GM18526 (cell line): ENCODE data around the gene RAD51B.

Source experiments
- POLR2A ChIP-seq: IDR thresholded peaks from 3 replicates; pipeline ENCODE4 v1.6.1; 2011; ENCODE audit not compliant: insufficient read length; ENCODE audit errors: extremely low read depth

The RAD51B gene

DNA sequence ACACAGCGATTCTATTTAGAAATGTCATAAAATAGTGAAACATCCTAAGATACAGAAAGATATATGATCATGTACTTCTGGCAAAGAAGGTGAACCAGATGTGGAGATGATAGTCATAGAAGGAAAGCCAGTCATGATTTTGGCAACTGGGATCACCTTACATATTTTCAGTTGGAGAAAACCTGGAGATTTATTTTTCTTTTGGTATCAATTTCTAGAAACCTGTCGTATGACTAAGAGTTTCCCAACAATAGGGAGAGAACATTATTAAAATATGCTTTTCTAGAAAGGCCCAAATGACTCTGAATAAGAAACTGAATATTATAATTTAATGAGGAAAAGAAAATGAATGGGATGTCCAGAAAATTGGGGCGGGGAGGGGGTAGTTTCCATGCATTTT lies 576.9 kb downstream of the RAD51B start:
- TF ChIP-seq POLR2A, result no peak

DNA sequence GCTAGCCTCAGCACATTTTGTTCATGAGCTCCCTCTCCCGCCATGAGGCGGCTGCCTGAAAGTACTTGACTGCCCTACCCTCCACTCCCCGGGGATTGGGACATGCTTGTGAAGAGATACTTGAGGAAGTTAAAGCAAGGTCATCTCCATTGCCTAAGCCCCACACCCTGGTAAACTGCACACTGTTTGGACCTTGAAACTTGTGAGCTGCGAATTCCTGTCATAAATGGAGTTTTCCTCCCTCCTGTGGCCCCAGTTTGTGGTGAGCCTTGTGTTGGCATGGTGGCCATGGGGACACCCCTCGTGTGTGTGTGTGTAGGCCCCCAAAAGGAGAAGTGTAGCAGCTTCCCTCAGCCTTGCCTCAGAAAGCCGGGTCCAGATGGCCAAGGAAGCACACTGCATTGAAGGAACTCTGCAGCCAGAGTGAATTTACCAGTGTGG lies 577.8 kb downstream of the RAD51B start:
- TF ChIP-seq POLR2A, result no peak

DNA sequence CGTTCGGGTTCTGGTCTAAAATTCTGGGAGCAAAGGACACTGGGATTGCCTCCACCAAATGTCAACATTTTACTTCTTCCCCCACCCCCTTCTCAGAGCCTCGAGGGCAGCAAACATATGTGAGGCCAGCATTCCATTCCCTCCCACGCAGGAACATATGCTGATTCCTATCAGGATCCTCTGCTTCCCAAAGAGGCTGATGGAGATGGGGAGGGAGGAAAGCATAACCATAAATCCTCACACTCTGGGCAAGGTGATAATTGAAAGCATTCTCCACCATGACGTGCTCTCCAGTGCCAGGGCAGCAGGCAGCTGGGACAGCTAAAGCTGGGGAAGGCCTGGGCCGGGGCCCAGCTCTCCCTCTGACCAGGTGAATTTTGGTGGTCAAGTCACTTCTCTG lies 578.2 kb downstream of the RAD51B start:
- TF ChIP-seq POLR2A, result no peak

DNA sequence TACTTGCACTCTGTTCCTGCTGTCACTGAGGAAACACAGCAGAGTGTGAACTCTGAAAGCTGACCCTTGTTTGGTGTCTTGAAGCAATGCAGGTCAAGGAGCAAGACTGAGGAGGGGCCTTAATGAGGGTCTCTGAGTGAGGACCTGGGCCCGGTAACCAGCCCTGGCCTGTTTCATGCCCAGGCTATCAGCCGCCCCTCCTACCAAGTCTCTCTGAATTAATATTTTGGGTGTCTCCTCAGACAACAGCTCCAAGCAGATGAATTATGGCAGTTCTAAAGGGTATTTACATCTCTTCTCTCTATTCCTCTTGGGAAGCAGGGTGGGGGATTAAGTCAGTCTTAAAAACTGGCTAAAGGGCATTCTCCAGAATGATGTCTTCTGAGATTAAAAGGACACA lies 578.8 kb downstream of the RAD51B start:
- no peak for TF ChIP-seq POLR2A

DNA sequence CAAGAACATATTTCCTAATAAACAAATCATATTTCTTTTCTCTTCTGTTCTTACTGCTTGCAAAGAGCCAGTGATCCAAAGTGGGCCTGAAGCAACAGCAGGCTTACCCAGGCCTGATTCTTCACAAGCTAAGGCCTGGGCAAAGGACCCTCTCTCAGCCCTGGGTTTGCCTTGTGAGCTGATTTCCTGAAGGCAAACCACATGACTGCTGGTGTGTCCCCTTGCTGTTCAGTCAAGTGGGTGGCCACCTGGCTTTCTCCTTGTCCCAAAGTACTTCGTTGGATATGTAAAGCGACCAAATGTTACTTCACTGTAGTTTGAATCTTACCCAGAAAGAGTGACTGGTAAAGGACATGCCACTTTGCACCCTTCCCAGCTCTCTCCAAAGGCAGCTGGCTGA lies 580.4 kb downstream of the RAD51B start:
- no peak for TF ChIP-seq POLR2A

DNA sequence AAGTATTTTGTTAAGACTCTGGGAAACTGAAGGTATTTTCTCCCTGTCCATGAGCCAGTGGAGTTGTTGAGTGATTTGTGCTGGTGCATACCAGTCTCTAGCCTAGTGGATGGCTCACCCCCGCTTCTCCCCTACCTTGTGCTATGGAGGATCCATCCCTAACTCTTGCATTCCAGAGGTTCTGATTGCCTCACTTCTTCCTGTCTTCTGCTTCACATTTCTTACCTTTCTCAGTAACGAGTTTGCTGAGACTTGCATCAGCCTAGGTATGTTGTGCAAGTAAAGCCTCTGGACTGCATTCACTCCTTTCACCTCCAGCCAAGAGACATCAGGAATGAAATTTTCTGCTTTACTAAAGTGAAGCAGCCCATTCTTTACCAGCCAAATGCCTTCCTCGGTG lies 581.7 kb downstream of the RAD51B start:
- TF ChIP-seq POLR2A, result no peak

DNA sequence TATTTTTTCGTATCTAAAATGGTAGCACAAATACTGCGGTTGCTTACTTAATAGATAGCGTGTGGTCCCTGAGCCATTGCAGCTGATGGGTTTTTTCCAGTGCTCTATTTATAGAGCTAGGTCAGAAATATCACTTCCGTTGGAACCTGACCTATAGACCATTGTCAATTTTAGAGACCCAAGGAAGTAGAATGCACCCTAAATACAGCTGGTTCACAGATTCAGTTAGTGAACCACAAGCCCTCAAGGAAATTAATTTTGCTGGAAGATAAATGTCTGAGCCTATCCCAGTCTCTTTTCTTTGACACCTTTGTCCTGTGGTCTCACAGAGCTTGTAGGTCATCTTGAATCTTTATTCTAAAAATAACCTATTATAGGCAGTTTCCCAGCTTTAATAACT lies 582.3 kb downstream of the RAD51B start:
- no peak for TF ChIP-seq POLR2A

DNA sequence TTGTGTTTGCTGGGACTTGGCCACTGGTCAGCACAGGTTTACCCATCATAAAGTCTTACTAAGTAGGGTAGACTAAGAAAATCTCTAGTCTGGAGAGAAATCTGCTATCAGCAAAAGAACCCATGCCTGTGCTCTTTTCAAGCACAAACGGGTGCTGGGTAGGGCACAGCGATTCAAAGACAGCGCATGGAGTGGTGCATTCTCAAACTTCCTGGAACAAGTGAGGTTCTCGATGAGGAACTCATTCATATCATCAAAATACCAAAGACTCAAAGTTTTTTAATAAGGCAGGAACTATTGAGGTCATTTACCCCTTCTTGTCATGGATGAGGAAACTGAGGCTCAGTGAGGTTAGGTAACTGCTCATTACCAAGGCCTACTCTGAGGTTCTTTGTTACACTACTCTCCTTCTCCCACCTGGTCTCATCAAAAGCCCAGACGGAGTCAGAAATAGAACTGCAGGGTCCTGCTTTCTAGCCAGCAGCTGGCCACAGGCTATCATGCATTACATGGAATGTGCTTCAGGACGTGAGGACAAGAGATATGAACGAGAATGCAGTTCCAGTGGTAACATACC lies 583.0 kb downstream of the RAD51B start:
- TF ChIP-seq POLR2A, result no peak

DNA sequence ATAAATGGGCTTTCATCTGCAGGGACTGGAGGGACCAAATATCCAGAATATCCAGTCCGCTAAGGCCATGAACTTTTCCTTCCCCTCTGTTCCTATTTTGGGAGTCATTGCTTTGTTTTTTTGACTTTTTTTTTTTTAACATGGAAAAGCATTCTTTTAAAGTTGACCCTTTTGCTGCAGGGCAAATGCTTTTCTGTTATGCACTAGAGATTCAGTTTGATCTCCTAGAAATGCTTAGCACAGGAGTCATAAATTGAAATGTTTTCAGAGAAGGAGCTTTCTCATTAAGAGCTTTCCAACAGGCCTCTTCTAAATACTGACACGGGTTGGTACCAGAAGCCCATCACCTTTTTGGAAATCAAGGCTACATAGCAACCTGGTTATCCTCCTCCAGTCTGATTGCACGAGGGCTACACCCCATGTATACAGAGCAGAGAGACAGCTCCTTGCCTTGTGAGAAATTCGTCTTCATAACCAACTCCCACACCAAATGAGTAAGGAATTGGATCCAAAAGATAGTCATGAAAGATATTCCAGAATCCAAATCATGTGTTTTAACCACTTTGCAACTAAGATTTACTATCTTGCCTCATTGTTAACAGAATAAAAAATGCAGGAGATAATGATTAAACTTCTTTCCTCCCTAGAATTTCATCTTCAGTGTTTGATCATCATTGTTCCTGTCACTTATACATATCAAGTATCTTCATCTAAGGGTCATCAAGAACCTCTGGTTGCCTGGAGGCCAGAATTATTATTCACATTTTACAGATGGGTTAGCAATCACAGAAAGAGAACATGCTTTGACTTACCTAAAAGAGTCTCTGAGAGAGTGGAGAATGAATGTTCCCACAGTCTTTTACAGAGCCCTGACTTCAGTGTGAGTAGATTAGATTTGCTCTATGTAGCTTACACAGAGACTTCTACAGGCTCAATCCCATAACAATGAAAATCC lies 583.9 kb downstream of the RAD51B start:
- no peak for TF ChIP-seq POLR2A

DNA sequence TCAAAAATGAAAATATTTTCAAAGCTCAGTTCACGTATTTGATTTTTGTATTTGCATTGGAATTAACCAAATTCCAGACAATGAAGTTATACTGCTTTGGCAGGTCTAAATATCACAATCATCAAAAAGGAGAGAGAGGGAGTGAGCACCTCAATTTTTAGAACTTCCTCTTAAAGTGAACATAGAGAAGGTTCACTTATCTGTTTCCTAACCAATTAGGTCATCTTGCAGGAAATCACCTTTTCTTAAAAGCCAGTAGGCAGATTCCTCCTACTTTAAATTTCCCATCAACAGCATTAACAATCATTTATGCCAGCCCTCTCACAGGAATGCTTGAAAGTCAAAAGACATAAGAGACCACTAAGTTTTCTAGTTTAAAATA lies 584.6 kb downstream of the RAD51B start:
- no peak for TF ChIP-seq POLR2A

DNA sequence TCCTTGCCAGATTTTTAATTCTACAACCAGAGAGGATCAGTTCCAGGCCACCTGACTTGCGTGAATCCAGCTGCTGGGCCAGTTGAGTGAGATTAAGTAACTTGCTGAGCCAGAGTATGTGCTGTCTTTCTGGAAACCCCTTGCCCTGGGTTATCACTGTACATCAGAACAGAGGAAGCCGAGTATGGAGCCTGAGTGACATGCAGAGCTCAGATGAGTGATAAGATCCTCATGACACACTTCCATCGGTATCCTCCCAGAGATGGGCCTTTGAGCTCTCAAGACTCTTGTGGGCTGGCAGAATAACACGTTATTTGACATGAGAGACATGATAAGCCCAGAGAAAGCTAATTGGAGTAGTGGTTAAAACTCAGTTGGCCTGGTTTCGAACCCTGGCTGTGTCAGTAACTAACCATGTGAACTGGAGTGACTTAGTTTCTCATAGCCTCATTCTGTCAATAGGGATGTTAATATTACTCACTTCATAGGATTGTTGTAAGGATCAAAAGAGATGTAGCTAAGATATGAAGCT lies 585.1 kb downstream of the RAD51B start:
- TF ChIP-seq POLR2A, result no peak

DNA sequence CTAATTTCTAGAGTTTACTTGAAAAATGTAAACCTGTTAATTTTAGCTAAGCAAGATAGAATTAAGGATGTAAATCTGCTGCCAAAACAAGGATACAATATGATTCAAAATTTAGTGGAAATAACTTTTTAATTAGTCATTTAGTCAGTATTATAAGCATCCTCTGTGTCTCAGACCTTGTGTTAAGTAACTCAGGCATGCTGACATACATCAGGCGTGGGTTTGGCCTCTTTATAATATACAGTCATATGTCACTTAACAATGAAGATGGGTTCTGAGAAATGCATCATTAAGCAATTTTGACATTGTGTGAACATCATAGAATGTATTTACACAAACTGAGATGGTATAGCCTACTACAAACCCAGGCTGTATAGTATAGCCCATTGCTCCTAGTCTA lies 586.4 kb downstream of the RAD51B start:
- TF ChIP-seq POLR2A, result no peak

DNA sequence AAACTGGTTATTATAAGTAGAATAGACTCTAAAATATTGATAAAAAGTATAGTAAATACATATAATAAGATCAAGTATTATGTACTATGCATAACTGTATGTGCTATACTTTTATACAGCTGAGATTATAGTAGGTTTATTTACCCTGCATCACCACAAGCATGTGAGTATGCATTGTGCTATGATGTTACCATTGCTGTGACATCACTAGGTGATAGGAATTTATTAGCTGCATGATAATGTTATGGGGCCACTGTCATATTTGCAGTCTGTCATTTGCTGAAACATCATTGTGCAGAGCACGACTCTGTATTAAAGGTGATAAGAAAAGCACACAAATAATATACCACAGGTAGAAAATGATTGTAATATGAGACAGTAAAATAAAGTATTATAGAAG lies 587.7 kb downstream of the RAD51B start:
- no peak for TF ChIP-seq POLR2A

DNA sequence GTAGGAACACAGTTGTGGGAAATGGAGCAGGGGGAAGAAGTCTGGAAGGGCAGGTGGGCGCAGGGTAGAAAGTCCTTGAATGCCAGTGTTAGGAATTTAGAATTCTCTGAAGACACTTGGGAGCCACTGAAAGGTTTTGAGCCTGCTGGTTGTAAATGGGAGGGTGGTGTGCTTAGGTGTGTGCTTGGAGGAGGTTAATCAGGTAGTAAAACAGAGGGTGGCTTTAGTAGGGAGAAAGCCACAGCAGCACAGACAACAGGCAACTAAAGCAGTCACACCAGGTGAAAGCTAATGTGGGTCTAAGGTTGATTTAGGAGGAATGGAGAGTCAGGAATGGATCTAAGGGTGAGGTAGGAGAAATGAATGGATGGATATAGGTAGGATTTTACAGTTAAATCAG lies 588.2 kb downstream of the RAD51B start:
- TF ChIP-seq POLR2A, result no peak

DNA sequence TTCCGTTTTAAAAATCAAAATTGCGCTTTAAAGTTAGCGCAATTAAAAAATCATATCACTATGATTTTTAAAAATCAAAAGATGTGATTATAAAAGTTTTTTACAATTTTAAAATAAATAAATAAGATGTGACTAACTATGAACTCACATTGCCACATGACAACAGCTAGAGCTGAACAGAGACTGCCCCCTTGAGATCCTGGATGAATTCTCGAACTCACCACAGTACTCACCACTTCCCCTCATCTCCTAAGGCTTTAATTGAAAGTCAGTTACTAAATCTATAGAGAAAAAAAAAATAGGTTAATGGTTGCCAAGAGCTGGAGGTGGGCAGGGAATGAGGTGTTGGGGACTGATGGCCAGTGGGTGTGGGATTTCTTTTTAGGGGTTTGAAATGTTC lies 589.1 kb downstream of the RAD51B start:
- no peak for TF ChIP-seq POLR2A

DNA sequence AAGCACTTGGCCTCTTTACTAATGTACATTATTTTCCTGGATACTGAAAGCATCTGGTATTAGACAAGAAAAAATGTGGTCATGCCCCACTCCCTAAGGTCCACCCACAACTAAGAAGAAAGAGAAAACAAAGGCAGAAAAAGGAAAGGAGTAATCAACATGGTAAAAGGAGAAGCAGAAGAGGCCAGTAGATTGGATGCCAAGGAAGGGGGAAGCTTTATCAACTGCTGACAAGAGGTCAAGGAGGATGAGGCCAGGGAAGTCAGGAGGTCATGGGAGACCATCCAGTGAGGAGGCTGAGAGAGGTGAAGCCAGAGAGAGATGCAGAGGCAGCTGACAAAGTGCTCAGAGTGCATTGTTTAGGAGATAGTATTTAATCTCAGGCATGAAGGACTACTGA lies 589.8 kb downstream of the RAD51B start:
- no peak for TF ChIP-seq POLR2A
